Astrocyte of the cerebellum (primary cell): ENCODE data around the gene CPM.

ENCODE experiments used
- DNase-seq: peaks from one replicate; pipeline ENCODE4 v3.0.0-alpha.2; 2011; ENCODE audit warnings: low read depth
- H3K4me3 ChIP-seq: 2 replicates; pipeline ENCODE4 v1.5.1; 2011; ENCODE audit warnings: mild to moderate bottlenecking, low read depth, low read length, moderate library complexity
- in situ Hi-C: cut with HindIII; loops from 2 replicates; pipeline ENCODE4 v1.10.0; 2017; ENCODE audit warnings: low sequenced_read_pairs
- TF ChIP-seq, protein P1 (sequence below): IDR thresholded peaks from 2 replicates; pipeline ENCODE4 v1.5.1; 2012; ENCODE audit warnings: low read length, low read depth, moderate library complexity, mild to moderate bottlenecking; ENCODE audit errors: missing control alignments

The CPM gene

GRCh38 chr12:68837215-68837614 is 95.8 kb downstream of the CPM start:
- in situ Hi-C loops = no loop called here
- no peak overlapping the region for H3K4me3 ChIP-seq
- no peak for DNase-seq
- TF ChIP-seq, protein P1, sequence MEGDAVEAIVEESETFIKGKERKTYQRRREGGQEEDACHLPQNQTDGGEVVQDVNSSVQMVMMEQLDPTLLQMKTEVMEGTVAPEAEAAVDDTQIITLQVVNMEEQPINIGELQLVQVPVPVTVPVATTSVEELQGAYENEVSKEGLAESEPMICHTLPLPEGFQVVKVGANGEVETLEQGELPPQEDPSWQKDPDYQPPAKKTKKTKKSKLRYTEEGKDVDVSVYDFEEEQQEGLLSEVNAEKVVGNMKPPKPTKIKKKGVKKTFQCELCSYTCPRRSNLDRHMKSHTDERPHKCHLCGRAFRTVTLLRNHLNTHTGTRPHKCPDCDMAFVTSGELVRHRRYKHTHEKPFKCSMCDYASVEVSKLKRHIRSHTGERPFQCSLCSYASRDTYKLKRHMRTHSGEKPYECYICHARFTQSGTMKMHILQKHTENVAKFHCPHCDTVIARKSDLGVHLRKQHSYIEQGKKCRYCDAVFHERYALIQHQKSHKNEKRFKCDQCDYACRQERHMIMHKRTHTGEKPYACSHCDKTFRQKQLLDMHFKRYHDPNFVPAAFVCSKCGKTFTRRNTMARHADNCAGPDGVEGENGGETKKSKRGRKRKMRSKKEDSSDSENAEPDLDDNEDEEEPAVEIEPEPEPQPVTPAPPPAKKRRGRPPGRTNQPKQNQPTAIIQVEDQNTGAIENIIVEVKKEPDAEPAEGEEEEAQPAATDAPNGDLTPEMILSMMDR = no peak

DNA sequence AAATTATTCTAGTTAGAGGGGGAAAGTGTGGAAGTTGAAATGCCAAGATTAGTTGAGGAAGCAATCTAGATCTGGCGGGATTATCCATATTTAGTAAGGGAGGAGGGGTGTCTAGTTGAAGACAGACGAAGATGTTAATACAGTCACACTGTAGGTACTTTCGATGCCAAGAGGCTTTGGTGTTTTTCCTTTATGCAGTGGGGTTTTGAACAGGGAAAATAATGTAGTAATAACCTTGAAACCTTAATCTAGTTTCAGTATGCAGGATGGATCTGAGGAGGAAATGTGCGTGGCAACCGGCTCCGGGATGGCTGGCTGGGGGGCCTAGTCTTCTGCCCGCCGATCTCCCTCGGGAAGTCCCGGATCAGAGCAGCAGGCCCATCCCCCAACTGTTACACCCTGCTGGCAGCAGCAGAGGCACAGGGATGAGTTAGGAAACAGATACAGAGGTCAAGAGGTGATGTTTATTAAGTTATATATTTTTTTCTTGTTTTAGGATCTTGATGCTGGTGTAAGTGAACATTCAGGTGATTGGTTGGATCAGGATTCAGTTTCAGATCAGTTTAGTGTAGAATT is 97.5 kb downstream of the CPM start:
- DNase-seq = no peak
- no peak overlapping the region for H3K4me3 ChIP-seq
- in situ Hi-C loops = no loop called here
- TF ChIP-seq, protein P1 = no peak

DNA sequence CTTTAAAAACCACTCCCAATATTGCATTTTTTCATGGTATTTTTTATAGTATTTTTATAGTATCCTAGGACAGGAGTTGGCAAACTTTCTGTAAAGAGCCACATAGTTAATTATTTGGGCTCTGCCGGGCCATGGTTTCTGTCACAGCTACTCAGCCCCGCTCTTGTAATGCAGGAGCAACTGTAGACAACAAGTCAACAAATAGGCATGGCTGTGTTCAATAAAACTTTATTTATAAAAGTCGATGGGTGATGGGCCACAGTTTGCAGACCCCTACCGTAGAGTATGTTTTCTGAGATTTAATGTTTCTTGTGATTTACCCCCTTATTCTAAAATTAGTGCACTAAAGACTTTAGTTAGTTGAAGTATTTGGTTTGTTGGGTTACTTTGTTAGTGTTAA is 99.5 kb downstream of the CPM start:
- TF ChIP-seq, protein P1 = no peak
- no peak overlapping the region for H3K4me3 ChIP-seq
- in situ Hi-C loops = no loop called here
- no peak for DNase-seq

DNA sequence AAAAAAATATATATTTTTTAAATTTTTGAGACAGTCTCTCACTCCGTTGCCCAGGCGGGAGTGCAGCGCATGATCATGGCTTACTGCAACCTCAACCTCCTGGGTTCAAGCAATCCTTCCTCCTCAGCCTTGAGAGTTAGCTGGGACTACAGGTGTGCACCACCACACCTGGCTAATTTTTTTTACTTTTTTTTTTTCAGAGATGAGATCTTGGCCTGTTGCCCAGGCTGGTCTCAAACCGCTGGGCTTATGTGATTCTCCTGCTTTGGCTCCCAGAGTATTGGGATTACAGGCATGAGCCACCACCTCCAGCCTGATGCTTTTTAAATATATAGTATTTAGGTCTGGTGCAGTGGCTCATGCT is 100.5 kb downstream of the CPM start:
- DNase-seq = no peak
- H3K4me3 ChIP-seq = no peak overlapping the region
- in situ Hi-C loops = no loop called here
- TF ChIP-seq, protein P1 = no peak

- H3K4me3 ChIP-seq = no peak overlapping the region
- in situ Hi-C loops = no loop called here
- TF ChIP-seq, protein P1 = no peak
- no peak for DNase-seq
Observed at GRCh38 chr12:68831751-68832503, 101.0 kb downstream of the CPM start.

DNA sequence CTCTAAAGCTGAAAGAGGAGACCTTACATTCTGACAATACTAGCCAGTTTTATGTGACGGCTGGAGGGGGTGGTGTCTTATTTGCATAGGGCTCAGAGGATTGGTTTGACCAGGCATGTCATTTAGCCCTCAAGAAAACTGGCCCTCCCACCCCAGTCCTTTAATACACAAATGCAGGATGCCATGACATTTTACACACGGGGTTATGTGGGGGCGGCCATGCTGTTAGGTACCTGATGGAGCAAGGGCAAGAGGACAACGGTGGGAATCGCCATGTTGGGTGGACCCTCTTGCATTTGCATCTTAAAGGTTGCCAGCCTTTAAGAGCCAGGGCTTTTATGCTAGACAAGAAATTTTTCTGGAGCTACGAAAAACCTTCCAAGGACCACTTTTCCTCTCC is 101.7 kb downstream of the CPM start:
- TF ChIP-seq, protein P1 = no peak
- no peak overlapping the region for H3K4me3 ChIP-seq
- no peak for DNase-seq
- in situ Hi-C loops = no loop called here
